ENCODE data around the gene EME2.

DNA sequence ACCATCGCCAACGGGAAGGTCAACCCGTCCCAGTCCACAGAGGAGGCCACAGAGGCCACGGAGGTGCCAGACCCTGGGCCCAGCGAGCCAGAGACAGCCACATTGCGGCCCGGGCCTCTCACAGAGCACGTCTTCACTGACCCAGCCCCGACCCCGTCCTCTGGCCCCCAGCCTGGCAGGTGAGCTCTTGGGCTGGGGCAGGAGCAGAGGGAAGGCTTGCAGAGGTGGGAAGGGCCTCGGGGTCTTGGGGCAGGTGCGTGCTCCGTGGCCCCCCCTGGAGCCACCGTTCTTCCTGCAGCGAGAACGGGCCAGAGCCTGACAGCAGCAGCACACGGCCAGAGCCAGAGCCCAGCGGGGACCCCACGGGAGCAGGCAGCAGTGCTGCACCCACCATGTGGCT, 6.4 kb upstream of the EME2 start:
- TF ChIP-seq, protein P1, sequence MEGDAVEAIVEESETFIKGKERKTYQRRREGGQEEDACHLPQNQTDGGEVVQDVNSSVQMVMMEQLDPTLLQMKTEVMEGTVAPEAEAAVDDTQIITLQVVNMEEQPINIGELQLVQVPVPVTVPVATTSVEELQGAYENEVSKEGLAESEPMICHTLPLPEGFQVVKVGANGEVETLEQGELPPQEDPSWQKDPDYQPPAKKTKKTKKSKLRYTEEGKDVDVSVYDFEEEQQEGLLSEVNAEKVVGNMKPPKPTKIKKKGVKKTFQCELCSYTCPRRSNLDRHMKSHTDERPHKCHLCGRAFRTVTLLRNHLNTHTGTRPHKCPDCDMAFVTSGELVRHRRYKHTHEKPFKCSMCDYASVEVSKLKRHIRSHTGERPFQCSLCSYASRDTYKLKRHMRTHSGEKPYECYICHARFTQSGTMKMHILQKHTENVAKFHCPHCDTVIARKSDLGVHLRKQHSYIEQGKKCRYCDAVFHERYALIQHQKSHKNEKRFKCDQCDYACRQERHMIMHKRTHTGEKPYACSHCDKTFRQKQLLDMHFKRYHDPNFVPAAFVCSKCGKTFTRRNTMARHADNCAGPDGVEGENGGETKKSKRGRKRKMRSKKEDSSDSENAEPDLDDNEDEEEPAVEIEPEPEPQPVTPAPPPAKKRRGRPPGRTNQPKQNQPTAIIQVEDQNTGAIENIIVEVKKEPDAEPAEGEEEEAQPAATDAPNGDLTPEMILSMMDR (conservative IDR thresholded peaks at IDR 0.05 in 1 of 2, IDR thresholded peaks at IDR 0.05 in 1 of 2; ENCODE audit: extremely low read depth in 1 of 2, insufficient read depth in 1 of 2, low read depth in 1 of 2, low read length in 2 of 2): no peak
- TF ChIP-seq EZH2 (IDR thresholded peaks at IDR 0.05; ENCODE audit: borderline replicate concordance, low read length): no peak
